ENCODE measurements around the gene TBR1. TPM values are rescaled to one million over a fixed set of nuclear protein-coding genes. Genes with fewer than 3 reads are reported as not detected.

Gene TBR1
- total and polyA plus RNA-seq, 2 experiments from 2014 or later = 0.48 TPM; not detected in 1

Other genes with a start within 250 kb of the TBR1 start
- 31.9 and 56.7 TPM in 2 replicates for gene PSMD14, start 107.9 kb upstream of the TBR1 start, total RNA-seq
- 69.2 and 79.6 TPM in 2 replicates for gene PSMD14, start 107.9 kb upstream of the TBR1 start, polyA plus RNA-seq
- gene SLC4A10, start 208.1 kb downstream of the TBR1 start, total RNA-seq = not detected in 2 replicates
- gene SLC4A10, start 208.1 kb downstream of the TBR1 start, polyA plus RNA-seq = not detected in 2 replicates

All from cardiac muscle cell (in vitro differentiated cells and primary cell).